GM19397 (cell line): ENCODE results near the gene HCN3.
A peak's percentile ranks its signal among the peaks of the same experiment; 100 is the strongest.
"Not testable (repeated sequence)": the region's sequence is repeated elsewhere in the genome, so short reads cannot be mapped to it uniquely, and the experiment has no call there.

Source experiments
- ATAC-seq: cut with Tn5 transposase; IDR thresholded peaks from one replicate; pipeline ENCODE4 v1.9.1; 2021; ENCODE audit warnings: mild to moderate bottlenecking, moderate library complexity; ENCODE audit not compliant: unreplicated experiment

Gene HCN3

GRCh38 chr1:155277070-155277901, at the start of gene HCN3:
Gene HCN3, plus strand, starts transcription at chr1:155277463. Its CDS starts 128 bp downstream, at chr1:155277591.
- ATAC-seq, result peak; percentile 59

GRCh38 chr1:155228096-155228427, 49.2 kb upstream of the HCN3 start:
- ATAC-seq, result no peak

GRCh38 chr1:155231302-155231701, 46.0 kb upstream of the HCN3 start:
- not testable (repeated sequence) for ATAC-seq

- ATAC-seq, result not testable (repeated sequence)
Measured at GRCh38 chr1:155232001-155232978, 45.0 kb upstream of the HCN3 start.

GRCh38 chr1:155233502-155233901, 43.8 kb upstream of the HCN3 start:
- ATAC-seq, result not testable (repeated sequence)

- not testable (repeated sequence) for ATAC-seq
Measured at GRCh38 chr1:155235375-155235774, 41.9 kb upstream of the HCN3 start.

- ATAC-seq, result no peak
Measured at GRCh38 chr1:155236451-155236850, 40.8 kb upstream of the HCN3 start.

GRCh38 chr1:155241069-155241679, 36.1 kb upstream of the HCN3 start:
- no peak for ATAC-seq

- ATAC-seq, result no peak
Measured at GRCh38 chr1:155241841-155242264, 35.4 kb upstream of the HCN3 start.

GRCh38 chr1:155242805-155243358, 34.4 kb upstream of the HCN3 start:
- ATAC-seq, result no peak

GRCh38 chr1:155244368-155245162, 32.7 kb upstream of the HCN3 start:
- ATAC-seq, result peak; percentile 80

- ATAC-seq, result no peak
Measured at GRCh38 chr1:155245163-155245524, 32.1 kb upstream of the HCN3 start.

GRCh38 chr1:155246796-155247195, 30.5 kb upstream of the HCN3 start:
- ATAC-seq, result not testable (repeated sequence)

GRCh38 chr1:155247667-155248553, 29.4 kb upstream of the HCN3 start:
- ATAC-seq, result no peak

- ATAC-seq, result peak; percentile 20
Measured at GRCh38 chr1:155250246-155250632, 27.0 kb upstream of the HCN3 start.

- ATAC-seq, result peak; percentile 73
Measured at GRCh38 chr1:155250633-155251449, 26.4 kb upstream of the HCN3 start.

- ATAC-seq, result no peak
Measured at GRCh38 chr1:155251566-155251965, 25.7 kb upstream of the HCN3 start.

GRCh38 chr1:155253208-155253607, 24.1 kb upstream of the HCN3 start:
- ATAC-seq, result no peak
